Esophagus muscularis mucosa (tissue), 3 donors: Measurements from ENCODE around the gene CATSPERE.

ENCODE experiments used
- POLR2A ChIP-seq: fragments of 450-650 bp; IDR thresholded peaks from one replicate; pipeline ENCODE4 v1.6.1; 2017; ENCODE audit warnings: antibody characterized with exemption, moderate library complexity, mild to moderate bottlenecking, low read depth
- TF ChIP-seq, protein P1 (sequence below), 3 experiments: fragments of 200-600 bp in 2 of 3; fragments of 450-650 bp in 1 of 3; sonication (generic) in 2 of 3; IDR thresholded peaks; one replicate each; pipeline ENCODE4 v1.5.1; 2017 to 2019; ENCODE audit warnings: antibody characterized with exemption in 3 of 3, mild to moderate bottlenecking in 2 of 3, moderate library complexity in 1 of 3

DNA sequence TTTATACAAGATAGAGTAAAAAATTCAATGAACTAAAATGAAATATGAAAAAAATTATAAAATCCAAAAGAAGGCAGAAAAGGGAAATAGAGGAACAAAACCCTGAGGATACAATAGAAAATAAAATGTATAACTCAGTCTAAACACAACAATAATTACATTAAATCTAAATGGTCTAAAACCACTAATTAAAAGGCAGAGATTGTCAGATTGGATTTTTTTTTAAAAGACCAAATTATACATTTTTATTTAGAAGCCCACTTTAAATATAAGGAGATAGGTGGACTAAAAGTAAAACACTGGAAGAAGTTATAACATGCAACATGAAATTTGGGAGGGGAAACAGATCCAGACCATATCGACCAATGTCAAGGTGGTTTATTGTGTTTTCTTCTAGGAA, 95.2 kb downstream of the CATSPERE start:
- TF ChIP-seq, protein P1, sequence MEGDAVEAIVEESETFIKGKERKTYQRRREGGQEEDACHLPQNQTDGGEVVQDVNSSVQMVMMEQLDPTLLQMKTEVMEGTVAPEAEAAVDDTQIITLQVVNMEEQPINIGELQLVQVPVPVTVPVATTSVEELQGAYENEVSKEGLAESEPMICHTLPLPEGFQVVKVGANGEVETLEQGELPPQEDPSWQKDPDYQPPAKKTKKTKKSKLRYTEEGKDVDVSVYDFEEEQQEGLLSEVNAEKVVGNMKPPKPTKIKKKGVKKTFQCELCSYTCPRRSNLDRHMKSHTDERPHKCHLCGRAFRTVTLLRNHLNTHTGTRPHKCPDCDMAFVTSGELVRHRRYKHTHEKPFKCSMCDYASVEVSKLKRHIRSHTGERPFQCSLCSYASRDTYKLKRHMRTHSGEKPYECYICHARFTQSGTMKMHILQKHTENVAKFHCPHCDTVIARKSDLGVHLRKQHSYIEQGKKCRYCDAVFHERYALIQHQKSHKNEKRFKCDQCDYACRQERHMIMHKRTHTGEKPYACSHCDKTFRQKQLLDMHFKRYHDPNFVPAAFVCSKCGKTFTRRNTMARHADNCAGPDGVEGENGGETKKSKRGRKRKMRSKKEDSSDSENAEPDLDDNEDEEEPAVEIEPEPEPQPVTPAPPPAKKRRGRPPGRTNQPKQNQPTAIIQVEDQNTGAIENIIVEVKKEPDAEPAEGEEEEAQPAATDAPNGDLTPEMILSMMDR (IDR thresholded peaks at IDR 0.05), result no peak
- no peak for TF ChIP-seq POLR2A
